8988T (cell line): ENCODE measurements around the gene ZNF175.
"Not testable (repeated sequence)": the region's sequence is repeated elsewhere in the genome, so short reads cannot be mapped to it uniquely, and the experiment has no call there.

Experiments used
- DNase-seq: peaks from one replicate; pipeline ENCODE4 v3.0.0; 2011

ZNF175 gene

GRCh38 chr19:51593138-51593890, 22.2 kb downstream of the ZNF175 start:
- DNase-seq: no peak

- DNase-seq: peak; percentile 74
Measured at GRCh38 chr19:51593969-51594773, 23.1 kb downstream of the ZNF175 start.

DNA sequence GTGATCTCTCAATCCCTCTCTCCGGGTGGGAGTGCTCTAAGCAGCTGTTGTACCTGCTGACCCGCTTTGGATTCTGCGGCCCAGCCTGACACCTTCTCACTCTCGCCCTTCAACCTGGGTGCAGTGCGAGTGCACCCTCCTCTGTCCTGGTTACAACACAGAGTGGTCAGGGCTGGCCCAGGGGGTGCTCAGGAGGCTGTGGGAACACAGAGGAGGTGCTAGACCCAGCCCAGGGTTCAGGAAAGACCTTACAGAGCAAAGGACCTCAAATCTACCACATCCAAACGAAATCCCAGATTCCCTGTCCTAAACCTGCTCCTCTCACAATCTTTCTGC, 23.7 kb downstream of the ZNF175 start:
- no peak for DNase-seq

DNA sequence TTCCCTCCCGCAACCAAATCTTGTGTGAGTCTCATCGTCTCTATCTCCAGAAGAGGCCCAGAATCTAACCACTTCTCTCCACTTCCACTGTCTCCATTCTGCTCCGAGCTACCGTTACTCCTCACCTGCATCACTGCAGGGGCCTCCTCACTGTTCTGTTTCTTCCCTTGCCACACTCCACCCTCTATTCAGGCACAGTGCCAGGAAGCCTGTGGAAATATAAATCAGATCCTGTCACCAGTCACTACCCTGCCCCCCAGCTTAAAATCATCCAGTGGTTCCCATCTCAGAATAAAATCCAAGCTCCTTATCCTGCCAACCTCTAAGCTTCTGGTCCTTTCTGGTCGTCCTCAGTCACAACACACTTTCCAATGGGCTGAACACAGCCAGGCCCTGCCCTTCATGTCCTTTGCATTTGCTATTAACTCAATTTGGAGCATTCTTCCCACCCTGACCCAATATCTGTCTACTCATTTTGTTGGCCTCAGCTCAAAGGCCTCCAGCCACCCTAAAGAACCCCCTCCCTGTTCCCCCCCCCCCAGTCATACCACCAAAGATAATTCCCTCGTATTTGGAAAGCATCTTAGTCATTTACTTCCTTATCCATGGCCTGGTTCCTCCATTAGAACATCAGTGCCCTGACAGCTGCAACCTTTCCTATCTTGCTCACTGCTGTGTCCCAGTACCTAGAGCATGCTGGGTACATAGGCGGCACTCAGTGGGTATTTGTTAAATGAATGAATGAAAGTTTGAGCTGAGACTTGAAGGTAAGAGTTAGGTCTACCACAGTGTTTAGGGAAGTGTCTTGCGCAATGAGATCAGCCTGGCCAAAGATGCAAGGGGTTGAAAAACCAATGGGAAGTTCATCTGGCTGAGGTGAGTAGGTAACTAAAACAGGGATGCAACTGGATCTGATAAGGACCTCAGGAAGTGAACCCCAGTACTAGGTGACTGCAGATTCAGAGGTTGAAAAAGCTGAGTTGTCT, 24.4 kb downstream of the ZNF175 start:
- DNase-seq: no peak

GRCh38 chr19:51598159-51598915, 27.3 kb downstream of the ZNF175 start:
- no peak for DNase-seq

- DNase-seq: no peak
Measured at GRCh38 chr19:51599084-51599483, 28.0 kb downstream of the ZNF175 start.

DNA sequence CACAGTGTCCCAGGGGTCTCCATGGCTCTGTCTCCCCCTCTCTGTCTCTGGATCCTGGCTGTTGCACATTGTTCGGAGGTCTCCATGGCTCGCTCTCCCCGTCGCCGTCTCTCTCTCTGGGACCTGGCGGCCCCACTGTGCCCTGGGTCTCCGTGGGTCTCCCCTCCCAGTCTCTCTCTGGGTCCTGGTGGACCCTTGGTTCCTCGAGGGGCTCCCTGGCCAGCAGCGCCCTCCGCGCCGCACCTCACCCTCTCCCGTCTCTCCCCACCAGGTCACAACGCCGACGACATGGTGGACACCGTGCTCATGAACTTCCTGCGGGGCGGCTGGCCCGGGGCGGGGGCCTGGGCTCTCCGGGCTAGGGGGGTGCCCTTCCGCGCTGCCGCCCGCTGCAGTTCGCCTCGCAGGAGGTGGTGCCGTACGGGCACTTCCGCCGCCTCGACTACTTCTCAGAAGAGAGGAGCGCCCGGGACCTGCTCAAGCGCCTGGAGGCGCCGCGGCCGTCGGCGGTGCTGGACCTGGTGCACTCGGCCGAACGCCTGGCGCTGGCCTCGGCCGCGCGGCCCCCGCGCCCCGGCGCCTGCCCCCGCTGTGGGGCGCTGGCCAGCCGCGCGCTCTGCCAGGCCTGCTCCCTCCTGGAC, 30.0 kb downstream of the ZNF175 start:
- no peak for DNase-seq

GRCh38 chr19:51602189-51602854, 31.2 kb downstream of the ZNF175 start:
- no peak for DNase-seq

DNA sequence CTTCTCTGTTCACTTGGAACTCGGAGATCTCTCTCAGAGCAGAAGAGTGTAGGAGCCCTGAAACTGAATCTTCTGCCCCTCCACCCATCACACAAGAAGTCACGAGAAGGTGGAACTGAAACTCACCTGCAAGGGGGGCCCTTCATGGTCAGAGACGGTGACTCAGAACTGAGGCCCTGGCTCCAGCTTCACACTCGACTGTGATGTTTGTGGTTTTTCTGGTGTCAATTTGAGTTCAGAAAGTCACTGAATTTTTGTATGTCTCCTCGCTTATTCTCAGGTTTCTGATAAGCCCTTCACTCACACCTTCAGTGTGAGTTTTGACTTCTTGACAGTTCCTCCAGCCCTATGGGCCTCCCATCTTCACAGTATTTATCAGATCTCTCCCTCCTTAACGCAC, 36.0 kb downstream of the ZNF175 start:
- no peak for DNase-seq

DNA sequence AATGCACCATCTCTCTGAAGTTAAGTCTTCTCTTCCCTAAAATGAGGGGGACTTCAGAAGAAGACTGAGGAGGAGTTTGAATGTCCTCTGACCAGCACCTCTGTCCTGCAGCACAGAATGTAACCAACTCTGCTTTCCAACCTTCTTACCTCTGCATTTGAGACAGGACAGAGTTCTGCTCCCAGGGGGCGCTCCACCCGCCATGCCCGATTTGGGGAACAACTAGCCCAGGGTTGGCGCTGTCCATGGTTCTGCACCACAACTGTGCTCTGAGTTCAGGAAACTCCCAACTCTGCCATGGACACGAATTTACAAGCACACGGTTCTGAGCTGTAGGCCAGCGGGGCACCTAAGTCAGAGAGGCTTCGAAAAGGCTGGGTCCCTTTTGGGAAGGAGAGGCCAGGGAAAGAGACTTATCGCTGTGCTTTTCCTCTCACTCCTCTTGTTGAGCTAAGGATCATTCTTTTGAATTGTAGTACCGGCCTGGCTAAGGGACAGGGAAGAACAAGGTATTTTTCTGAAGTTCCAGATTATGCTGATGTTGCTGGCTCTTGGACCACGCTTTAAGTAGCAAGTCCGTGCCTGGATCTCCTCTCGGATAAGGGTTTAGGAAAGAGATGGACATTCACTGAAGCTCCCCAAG, 37.0 kb downstream of the ZNF175 start:
- no peak for DNase-seq

DNA sequence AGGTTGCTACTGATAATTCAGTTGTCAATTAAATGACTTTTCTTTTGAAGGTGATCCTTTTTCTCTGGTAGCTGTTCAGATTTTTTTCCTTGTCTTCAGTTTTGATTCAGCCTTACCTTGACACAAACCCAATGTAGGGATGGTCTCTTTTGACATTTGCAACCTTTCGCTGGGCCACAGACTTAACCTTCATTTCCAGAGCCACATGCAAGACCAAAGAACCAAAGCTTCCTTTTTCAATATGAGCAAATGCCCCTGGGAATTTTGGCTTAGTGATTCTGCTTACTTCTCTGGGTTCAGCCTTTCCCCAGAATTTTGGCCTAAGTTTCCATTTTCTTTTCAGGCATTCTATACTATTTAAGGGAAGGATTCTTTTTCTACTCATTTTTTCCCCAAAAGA, 39.5 kb downstream of the ZNF175 start:
- no peak for DNase-seq

- no peak for DNase-seq
Measured at GRCh38 chr19:51614789-51615188, 43.7 kb downstream of the ZNF175 start.

DNA sequence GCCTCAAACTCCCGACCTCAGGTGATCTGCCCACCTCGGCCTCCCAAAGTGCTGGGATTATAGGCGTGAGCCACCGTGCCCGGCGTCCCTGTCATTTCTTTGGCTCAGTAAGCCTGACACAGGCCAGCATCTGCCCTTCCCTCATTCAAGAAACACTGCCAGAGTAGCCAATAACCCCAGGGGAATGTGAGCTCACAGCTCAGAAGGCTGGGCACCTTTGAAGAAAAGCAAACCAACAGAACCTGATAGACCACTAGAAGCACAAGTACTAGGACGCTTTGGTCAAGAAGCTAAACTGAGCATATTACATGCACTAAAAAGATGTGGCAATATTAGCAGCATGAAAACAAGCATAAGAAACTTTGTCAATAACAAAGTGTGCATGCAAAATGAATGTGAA, 44.9 kb downstream of the ZNF175 start:
- DNase-seq: no peak

GRCh38 chr19:51621178-51621577, 50.1 kb downstream of the ZNF175 start:
- no peak for DNase-seq

DNA sequence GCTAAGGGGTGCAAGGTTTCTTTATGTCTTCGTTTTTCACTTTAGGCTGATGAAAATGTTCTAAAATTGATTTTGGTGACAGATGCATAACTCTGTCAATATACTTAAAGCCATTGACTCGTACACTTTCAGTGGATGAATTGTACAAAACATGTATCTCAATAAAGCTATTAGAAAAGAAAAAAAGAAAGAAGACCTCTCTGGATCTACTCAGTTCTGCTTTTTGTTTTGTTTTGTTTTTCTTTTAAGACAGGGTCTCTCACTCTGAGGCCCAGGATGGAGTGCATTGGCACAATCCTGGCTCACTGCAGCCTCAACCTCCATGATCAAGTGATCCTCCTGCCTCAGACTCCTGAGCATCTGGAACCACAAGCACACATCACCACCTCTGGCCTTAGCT, 55.6 kb downstream of the ZNF175 start:
- no peak for DNase-seq

- DNase-seq: no peak
Measured at GRCh38 chr19:51627491-51628138, 56.5 kb downstream of the ZNF175 start.

DNA sequence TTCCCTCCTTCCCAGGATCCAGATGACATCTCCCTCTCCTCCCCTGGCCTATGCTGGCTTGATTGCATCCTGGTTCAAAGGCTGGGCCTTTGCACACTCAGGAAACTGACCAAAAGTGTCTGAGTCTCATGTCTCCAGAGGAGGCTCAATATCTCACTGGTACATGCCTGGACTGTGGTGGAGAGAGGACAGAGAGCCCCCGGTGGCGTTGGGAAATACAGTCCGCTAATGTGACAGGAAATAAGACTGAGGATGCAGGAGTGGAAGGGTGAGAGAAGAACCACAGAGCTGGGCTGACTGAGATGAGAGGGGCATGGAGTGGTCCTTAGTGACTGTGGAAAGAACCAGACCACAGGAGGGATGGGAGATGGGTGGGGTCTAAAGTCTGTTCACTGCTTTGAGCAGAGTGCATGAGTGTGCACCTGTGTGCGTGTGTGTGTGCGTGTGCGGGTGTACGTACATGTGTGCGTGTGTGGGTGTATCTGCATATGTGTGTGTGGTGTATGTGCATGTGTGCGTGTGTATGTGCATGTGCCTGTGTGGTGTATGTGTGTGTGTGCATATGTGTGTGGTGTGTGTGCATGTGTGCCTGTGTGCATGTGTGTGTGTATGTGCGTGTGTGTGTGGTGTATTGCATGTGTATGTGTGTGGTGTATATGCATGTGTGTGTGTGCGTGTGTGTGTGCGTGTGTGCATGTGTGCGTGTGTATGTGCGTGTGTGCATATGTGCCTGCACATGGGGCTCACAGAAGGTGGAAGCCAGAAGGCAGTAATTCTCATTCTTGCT, 57.3 kb downstream of the ZNF175 start:
- no peak for DNase-seq

DNA sequence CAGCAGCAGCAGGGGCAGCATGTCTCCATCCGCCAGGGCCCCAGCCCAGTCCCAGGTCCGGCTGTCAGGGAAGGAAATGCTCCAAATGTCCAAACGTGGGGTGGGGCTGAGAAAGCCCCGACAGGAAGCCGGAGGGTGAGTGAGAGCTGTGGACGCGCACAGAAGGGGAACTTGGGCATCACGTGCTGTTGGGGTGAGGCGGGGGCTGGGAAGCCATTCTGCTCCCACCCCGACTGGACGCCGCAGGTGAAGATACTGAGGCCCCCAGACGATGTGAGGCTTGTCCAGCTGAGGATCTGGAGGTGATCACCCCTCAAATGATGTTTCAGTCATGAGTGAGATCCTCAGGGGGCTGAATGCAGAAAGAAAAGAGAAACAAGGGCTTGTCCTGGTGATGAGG, 59.2 kb downstream of the ZNF175 start, which contains the start of gene SIGLEC5:
TSS of gene SIGLEC5 (minus strand) at position 87 of the 400 bp plus-strand sequence. CDS start at position 21, 66 bp downstream.
- DNase-seq: not testable (repeated sequence)

DNA sequence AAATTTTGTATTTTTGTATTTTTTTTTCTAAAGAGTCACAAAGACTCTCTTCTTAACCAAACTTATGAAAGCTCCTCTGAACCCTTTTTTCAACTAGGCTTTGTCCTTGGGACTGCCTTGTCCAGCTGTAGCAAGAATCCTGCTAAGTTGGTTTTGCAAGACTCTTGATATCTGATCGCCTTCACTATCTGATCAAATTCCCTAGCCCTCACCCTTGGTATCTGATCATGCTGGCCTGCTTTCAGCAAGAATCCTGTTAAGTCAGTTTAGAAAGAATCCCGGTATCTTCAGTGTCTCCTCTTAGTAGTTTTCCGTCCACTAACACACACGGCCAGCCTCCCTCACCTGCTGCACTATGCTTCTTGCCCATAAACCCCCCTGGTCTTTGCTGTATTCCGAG, 61.0 kb downstream of the ZNF175 start:
- DNase-seq: no peak
